Neural cell (in vitro differentiated cells): ENCODE data around the gene PCDHGC5.

ENCODE experiments used
- CTCF ChIP-seq: fragments of 450-650 bp; IDR thresholded peaks from 2 replicates; pipeline ENCODE4 v1.5.1; 2014; ENCODE audit warnings: antibody characterized with exemption, mild to moderate bottlenecking, moderate library complexity; ENCODE audit not compliant: poor library complexity, severe bottlenecking
- EP300 ChIP-seq: fragments of 450-650 bp; conservative IDR thresholded peaks from 2 replicates; pipeline ENCODE4 v1.6.1; 2014; ENCODE audit warnings: antibody characterized with exemption, mild to moderate bottlenecking, moderate library complexity; ENCODE audit not compliant: poor library complexity, severe bottlenecking
- POLR2AphosphoS5 ChIP-seq: IDR thresholded peaks from 2 replicates; pipeline ENCODE4 v1.6.1; 2012
- REST ChIP-seq: IDR thresholded peaks from 2 replicates; pipeline ENCODE4 v1.6.1; 2012; ENCODE audit warnings: borderline replicate concordance
- SMC3 ChIP-seq: fragments of 450-650 bp; conservative IDR thresholded peaks from 2 replicates; pipeline ENCODE4 v1.6.1; 2014; ENCODE audit warnings: antibody characterized with exemption, mild to moderate bottlenecking, moderate library complexity; ENCODE audit not compliant: poor library complexity
- TAF1 ChIP-seq: IDR thresholded peaks from 2 replicates; pipeline ENCODE4 v1.6.1; 2012; ENCODE audit warnings: low read depth

- TF ChIP-seq CTCF, result no peak
- no peak for TF ChIP-seq POLR2AphosphoS5
- no peak for TF ChIP-seq REST
- TF ChIP-seq SMC3, result no peak
- no peak for TF ChIP-seq TAF1
- no peak for TF ChIP-seq EP300
Measured at GRCh38 chr5:141478321-141478945, 10.4 kb upstream of the PCDHGC5 start.
